SK-N-MC (cell line): ENCODE data around the gene MED27.

Experiments
- EZH2 ChIP-seq: fragments of 200-600 bp; sonication (generic); IDR thresholded peaks from one replicate; pipeline ENCODE4 v1.6.1; 2017; ENCODE audit warnings: antibody characterized with exemption
- FOXP2 ChIP-seq: optimal IDR thresholded peaks from 2 replicates; pipeline ENCODE3; 2011; ENCODE audit warnings: mild to moderate bottlenecking, moderate library complexity; ENCODE audit not compliant: insufficient read depth; ENCODE audit errors: extremely low read length, control extremely low read depth
- POLR2AphosphoS5 ChIP-seq: IDR thresholded peaks from 2 replicates; pipeline ENCODE4 v1.6.1; 2012; ENCODE audit warnings: mild to moderate bottlenecking, low read depth, low read length, borderline replicate concordance

DNA sequence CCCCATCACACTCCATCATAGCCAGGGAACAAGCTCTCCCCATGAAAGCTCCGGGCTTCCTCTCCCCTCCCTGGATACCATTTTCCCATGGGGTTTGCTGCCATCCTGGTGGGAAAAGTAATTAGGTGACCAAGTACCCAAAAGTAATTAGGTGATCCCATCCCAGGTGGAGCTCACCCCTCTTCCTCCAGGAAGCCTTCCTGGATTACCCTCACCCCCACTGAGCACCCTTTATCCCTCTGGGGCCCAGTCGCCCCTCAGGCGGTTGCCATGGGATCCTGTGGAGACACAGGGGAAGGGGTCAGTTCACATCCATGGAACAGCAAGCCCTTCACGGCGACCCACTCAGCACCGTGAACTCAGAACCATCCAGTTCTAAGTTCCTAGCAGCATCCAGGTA, 265.0 kb downstream of the MED27 start:
- TF ChIP-seq EZH2 = no peak
- no peak for TF ChIP-seq POLR2AphosphoS5
- TF ChIP-seq FOXP2 = no peak
